Hepatic stellate cell (primary cell): ENCODE measurements around the gene KLHDC4.

Source experiments
- DNase-seq: peaks from one replicate; pipeline ENCODE4 v3.0.0; 2011; ENCODE audit warnings: low spot score

The KLHDC4 gene

GRCh38 chr16:87698676-87699199 is 67.0 kb downstream of the KLHDC4 start:
- no peak for DNase-seq

- DNase-seq, result no peak
Measured at GRCh38 chr16:87698241-87698640, 67.5 kb downstream of the KLHDC4 start.

DNA sequence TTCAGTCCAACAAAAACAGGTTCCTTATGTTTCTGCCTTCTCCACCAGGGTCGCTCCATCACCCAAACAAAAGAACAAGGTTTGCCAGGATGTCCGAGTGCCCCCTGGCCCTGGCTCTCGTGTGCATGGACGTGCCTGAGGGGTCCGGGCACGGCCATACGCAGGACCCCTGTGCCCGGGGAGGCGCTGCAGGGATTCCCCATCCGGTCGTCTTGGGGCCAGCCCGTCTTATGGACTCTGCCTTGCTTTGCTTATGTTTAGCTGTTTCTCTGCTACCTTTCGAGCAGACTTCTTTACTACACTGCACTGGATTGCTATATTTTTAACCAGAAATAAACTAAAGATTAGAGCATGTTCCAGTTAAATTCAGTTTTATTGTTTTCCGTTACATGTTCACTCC is 68.0 kb downstream of the KLHDC4 start:
- no peak for DNase-seq

DNA sequence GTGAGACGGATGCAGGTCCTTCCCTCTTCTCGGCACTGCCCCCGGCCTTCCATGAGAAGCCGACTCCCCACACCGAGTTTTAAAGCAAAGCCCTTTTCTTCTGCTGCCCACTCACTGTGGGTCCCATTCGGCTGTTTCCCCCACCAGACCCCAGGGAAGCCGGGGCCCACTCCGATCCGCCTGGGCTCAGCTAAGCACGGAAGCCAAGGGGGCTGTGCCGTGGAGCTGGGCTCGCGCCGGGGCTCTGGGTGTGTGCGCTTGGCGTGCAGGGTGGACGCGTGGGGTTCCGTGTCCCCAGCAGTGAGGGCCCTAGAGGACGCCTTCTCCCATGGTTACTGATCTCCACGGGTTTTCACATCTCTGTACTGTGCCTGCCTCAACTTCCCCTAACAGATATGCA is 68.5 kb downstream of the KLHDC4 start:
- DNase-seq, result no peak

DNA sequence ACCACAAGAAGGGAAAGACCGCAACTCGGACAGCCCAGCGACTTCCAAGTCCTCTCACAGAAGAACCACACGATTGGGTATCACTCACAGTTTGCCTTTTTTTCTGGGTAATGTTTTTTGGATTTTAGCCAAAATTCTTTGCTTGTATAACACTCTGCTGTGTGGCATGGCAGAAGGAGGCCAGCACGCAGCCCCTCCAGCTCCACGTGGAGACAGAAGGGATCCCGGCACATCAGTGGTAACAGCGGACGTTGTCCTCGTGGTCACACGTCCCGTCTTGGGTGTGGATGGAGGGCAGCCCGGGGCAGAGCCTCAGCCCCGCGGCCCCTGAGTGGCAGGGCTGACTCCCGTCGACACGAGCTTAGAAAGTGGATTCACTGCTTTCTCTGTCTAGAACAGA is 69.1 kb downstream of the KLHDC4 start:
- no peak for DNase-seq

DNA sequence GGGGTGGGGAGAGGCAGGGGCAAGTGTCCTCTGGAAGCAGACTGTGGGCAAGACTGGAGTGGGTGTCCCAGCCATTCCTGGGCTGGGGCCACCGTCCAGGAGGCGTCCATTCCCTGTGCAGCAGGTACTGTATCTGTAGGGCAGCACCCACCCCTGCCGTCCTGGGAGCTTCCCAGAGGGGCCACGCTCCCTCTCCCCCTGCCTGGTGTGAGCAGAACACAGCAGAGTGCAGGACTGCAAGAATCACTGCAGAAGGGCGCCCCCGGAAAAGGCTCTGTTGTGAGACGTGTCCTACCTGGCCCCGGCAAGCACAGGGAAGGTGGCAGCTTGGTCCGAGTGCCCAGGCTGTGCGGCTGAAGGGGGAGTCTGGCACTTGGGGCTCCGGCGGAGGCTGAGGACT is 70.3 kb downstream of the KLHDC4 start:
- no peak for DNase-seq

DNA sequence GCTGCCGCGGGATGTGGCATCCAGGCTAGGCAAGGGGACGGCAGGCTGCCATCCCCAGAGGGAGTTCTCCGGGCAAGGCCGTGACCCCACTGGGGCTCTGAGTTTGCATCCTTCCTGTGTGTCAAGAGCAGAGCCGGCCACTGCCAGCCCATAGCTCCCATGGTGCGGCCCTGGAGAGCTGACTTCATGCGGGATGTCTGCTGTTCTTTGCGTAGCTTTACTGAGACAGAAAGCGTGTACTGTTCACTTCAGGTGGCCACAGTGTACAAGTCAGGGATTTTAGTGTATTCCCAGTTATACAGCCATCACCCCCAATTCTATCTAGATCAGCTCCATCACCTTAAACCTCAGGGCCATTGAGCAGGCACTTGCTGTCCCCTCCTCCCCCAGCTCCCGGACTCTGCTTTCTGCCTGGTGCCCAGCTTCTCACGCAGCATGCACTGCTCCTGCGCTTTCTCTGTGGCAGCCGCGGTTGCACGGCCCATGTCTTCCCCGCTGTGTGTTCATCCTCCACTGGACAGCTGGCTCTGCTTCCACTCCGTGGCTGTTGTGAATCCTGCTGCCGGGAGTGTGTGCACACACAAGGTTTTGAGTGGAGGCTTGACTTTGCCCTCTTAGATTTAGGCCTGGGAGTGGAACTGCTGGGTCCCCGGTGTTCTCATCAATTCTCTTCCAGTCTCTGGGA is 71.2 kb downstream of the KLHDC4 start:
- no peak for DNase-seq

GRCh38 chr16:87693827-87694226 is 72.0 kb downstream of the KLHDC4 start:
- DNase-seq, result no peak

DNA sequence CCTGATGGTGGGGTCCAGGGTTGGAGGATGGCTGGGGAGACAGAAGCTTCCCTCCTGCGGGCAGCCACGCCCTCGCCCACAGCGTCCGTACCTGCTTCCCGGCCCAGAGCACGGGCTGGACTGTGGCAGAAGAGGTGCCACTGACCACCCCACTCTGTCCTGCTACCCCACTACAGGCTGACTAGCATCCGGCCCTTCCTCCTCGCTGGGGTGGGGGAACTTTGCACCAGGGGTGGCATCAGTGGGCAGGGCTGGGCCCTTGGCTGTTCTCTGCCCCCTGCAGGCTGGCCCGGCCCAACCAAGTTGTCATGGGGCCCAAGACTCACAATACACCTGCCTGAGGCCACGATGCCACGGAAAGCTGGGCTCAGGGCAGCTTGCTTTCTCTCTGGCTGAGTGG is 73.0 kb downstream of the KLHDC4 start:
- DNase-seq, result no peak

DNA sequence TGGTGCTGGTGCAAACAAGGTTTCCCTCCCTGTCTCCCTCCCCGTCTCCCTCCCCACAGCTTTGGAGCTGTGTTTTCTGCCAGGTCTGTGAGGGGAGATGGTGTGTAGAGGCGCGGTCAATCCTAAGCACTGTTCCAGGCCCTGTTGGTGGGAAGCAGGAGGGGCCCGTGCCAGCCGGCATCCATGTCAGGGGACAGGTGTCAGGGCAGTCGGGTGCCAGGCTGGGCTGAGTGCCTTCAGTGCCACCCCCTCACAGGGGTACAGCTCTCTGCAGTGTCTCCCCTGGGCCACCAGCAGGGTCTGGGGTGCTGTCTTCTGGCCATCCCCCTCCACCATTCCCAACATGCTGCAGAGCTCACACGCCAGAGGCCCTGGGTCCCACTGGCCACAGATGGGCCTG is 73.6 kb downstream of the KLHDC4 start:
- no peak for DNase-seq

DNA sequence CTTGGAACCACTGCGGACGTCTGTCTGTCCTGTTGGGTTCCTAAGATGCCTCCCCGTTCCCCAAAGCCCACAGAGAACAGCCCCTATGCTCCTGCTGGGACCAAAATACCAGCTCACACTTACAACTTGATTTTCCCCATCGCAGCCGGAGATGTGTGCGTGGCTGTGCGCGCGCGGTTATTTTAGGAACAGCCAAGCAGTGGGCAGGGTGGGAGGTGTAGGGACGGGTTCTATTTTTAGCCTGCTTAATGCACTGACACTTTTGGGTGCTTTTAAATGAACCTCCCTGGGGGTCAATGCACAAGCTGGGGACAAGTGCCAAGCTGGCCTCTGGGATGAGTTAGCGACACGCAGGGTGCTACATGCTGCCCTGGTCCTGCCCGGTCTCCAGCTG is 74.1 kb downstream of the KLHDC4 start:
- DNase-seq, result no peak

- DNase-seq, result no peak
Measured at GRCh38 chr16:87690911-87691685, 74.7 kb downstream of the KLHDC4 start.

DNA sequence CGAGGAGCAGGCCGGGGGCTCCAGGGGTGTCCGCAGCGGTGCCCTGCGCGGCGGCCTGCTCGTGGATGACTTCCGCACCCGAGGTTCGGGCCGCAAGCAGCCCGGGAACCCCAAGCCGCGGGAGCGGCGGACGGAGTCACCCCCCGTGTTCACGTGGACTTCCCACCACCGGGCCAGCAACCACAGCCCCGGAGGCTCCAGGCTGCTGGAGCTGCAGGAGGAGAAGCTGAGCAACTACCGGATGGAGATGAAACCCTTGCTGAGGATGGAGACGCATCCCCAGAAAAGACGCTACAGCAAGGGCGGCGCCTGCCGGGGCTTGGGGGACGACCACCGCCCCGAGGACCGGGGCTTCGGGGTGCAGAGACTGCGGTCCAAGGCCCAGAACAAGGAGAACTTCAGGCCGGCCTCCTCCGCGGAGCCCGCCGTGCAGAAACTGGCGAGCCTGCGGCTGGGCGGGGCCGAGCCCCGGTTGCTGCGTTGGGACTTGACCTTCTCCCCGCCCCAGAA is 75.8 kb downstream of the KLHDC4 start:
- no peak for DNase-seq

DNA sequence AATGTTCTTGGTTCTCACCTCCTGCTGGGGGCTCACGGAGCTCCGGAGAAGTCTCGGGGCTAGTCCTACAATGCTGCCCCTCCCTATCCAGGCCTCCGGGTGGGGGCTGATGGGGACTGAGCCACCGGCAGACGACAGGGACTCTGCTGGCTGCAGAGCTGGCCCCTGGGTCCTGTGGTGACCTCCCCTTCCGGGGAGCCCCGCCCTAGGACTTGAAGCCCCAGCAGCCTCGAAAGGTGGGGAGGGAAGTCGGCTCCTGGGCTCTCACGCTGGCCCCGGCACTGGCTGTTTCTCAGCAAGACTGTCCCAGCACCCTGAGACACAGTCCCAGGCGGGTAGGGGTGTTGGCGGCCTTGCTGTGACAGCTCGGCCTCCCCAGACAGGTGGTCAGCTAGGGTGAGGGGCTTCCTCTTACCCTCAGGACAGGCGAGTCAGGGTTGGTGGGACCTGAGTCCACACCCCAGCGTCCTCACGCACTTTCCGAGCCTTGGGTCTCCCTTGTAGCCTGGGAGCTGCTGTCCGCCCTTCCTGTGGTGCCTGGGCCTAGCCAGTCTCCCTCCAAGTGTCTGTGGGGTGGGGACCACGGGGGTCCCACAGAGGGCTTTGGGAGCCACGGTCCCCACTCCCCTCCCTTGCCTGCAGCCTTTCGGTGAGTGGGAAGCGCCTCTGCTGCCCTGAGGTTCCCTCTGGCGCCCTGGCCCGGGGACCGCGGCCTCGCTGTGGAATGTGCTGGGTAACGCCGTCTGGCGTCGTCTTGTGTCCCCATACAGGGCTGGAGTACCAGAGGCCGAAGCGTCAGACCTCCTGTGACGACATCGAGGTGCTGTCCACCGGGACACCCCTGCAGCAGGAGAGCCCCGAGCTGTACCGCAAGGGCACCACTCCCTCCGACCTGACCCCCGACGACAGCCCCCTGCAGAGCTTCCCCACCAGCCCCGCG is 76.6 kb downstream of the KLHDC4 start:
- no peak for DNase-seq

GRCh38 chr16:87687998-87688529 is 77.7 kb downstream of the KLHDC4 start:
- no peak for DNase-seq

- DNase-seq, result peak; percentile 64
Measured at GRCh38 chr16:87687126-87687910, 78.5 kb downstream of the KLHDC4 start.

DNA sequence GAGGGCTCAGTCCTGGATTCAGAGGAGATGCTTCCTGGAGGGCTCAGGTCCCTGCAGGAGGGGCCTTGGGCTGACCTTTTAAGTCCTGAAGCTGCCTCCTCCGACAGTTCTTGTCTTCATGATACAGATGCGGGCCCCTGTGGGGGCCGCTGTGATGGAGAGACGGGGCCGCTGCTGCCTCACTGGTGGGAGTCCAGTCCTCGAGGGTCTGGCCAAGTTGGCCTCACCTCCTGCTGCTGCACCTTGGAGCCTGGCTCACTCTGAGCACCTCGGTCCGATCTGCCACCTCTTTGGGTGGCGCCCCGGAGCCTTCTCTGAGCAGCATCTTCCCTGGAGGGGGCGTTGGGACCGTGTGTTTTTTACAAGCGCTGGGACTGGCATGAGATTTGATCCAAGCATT is 79.1 kb downstream of the KLHDC4 start:
- no peak for DNase-seq

DNA sequence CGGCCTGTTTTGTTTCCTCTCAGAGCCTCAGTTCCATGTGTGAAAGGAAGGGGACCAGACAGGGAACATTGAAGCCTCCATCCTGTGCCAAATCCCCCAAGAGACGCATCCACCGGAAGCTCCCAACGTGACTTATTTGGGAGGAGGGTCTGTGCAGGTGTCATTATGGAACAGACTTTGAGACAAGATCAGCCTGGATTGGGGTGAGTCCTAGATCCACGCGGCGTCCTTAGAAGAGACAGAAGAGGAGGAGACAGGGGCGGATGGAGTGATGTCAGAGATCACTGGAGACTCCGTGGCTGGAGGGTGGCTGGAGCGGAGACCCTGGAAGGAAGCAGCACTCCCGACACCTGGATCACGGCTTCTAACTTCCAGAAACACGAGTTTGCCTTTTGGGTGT is 80.0 kb downstream of the KLHDC4 start:
- no peak for DNase-seq

GRCh38 chr16:87685405-87685755 is 80.4 kb downstream of the KLHDC4 start:
- no peak for DNase-seq

- DNase-seq, result no peak
Measured at GRCh38 chr16:87684711-87685404, 80.9 kb downstream of the KLHDC4 start.
